WTC11 (cell line): ENCODE data around the gene AKT3. TPM values are rescaled to one million over a fixed set of nuclear protein-coding genes. Genes with fewer than 3 reads are reported as not detected.

Experiments
- ATAC-seq: fragments of 200-7000 bp; cut with Tn5 transposase; 2 replicates; pipeline ENCODE4 v1.10.0; 2021; ENCODE audit warnings: mild to moderate bottlenecking, moderate library complexity
- CTCF ChIA-PET: fragments of 300-600 bp; sonication (Branson Sonifier 250); formaldehyde crosslinking; loops from one replicate; lab custom pipeline; 2021; ENCODE audit warnings: antibody characterized with exemption; lab: Charles Lee
- POLR2A ChIA-PET: fragments of 350-600 bp; sonication (Branson Sonifier 250); formaldehyde crosslinking; loops from one replicate; lab custom pipeline; 2021; ENCODE audit warnings: antibody characterized with exemption; lab: Charles Lee
- DNase-seq: peaks from one replicate; pipeline ENCODE4 v3.0.0; 2021; ENCODE audit warnings: low spot score
- H3K27ac Mint-ChIP-seq: 2 replicates; pipeline ENCODE4 v1.8.0; 2021; ENCODE audit warnings: mixed read lengths
- H3K27me3 Mint-ChIP-seq: 2 replicates; pipeline ENCODE4 v1.8.0; 2021; ENCODE audit warnings: low read depth, mild to moderate bottlenecking, moderate library complexity, mixed read lengths
- H3K36me3 Mint-ChIP-seq: 2 replicates; pipeline ENCODE4 v1.8.0; 2021; ENCODE audit warnings: mixed read lengths
- H3K4me1 Mint-ChIP-seq: 2 replicates; pipeline ENCODE4 v1.8.0; 2022; ENCODE audit warnings: mixed read lengths
- H3K4me3 Mint-ChIP-seq: 2 replicates; pipeline ENCODE4 v1.8.0; 2021; ENCODE audit warnings: mild to moderate bottlenecking, moderate library complexity, mixed read lengths
- H3K9me3 Mint-ChIP-seq: 2 replicates; pipeline ENCODE4 v1.8.0; 2021; ENCODE audit warnings: mixed read lengths
- ATF1 ChIP-seq: sonication (generic); formaldehyde crosslinking; IDR thresholded peaks from 2 replicates; pipeline ENCODE4 v1.8.1; 2023; ENCODE audit warnings: mild to moderate bottlenecking, moderate library complexity, missing genetic modification reagents
- CDX4 ChIP-seq: fragments of 250-450 bp; sonication (Bioruptor Pico); IDR thresholded peaks from 2 replicates; pipeline ENCODE4 v1.9.0; 2021; ENCODE audit warnings: moderate library complexity, mild to moderate bottlenecking, inconsistent platforms, borderline replicate concordance
- E2F1 ChIP-seq: sonication (generic); formaldehyde crosslinking; IDR thresholded peaks from 2 replicates; pipeline ENCODE4 v1.8.0; 2022; ENCODE audit warnings: mild to moderate bottlenecking, missing genetic modification reagents
- FOXJ3 ChIP-seq: sonication (generic); formaldehyde crosslinking; IDR thresholded peaks from 2 replicates; pipeline ENCODE4 v1.9.0; 2021; ENCODE audit warnings: missing genetic modification reagents, mild to moderate bottlenecking, borderline replicate concordance
- FOXK1 ChIP-seq: sonication (generic); formaldehyde crosslinking; IDR thresholded peaks from 2 replicates; pipeline ENCODE4 v1.8.0; 2022; ENCODE audit warnings: mild to moderate bottlenecking, moderate library complexity, missing genetic modification reagents
- GRHL2 ChIP-seq: fragments of 250-450 bp; sonication (Bioruptor Pico); IDR thresholded peaks from 2 replicates; pipeline ENCODE4 v1.8.0; 2022; ENCODE audit warnings: mild to moderate bottlenecking, moderate library complexity; ENCODE audit not compliant: insufficient replicate concordance, severe bottlenecking
- JUN ChIP-seq: sonication (generic); formaldehyde crosslinking; IDR thresholded peaks from 2 replicates; pipeline ENCODE4 v1.8.0; 2023; ENCODE audit warnings: mild to moderate bottlenecking, missing genetic modification reagents
- MAX ChIP-seq: sonication (generic); formaldehyde crosslinking; IDR thresholded peaks from 2 replicates; pipeline ENCODE4 v1.8.0; 2022; ENCODE audit warnings: mild to moderate bottlenecking, missing genetic modification reagents
- NFYB ChIP-seq: sonication (generic); formaldehyde crosslinking; conservative IDR thresholded peaks from 2 replicates; pipeline ENCODE4 v1.8.0; 2022; ENCODE audit warnings: low read depth, missing genetic modification reagents
- NR1H2 ChIP-seq: sonication (generic); formaldehyde crosslinking; IDR thresholded peaks from 2 replicates; pipeline ENCODE4 v1.9.0; 2021; ENCODE audit warnings: mild to moderate bottlenecking, moderate library complexity, missing genetic modification reagents
- NR2C2 ChIP-seq: sonication (generic); formaldehyde crosslinking; IDR thresholded peaks from 2 replicates; pipeline ENCODE4 v1.8.0; 2022; ENCODE audit warnings: mild to moderate bottlenecking, missing genetic modification reagents
- NR3C1 ChIP-seq: sonication (generic); formaldehyde crosslinking; conservative IDR thresholded peaks from 2 replicates; pipeline ENCODE4 v1.8.1; 2023; ENCODE audit warnings: low read depth, mild to moderate bottlenecking, missing genetic modification reagents
- PREB ChIP-seq: sonication (generic); formaldehyde crosslinking; IDR thresholded peaks from 2 replicates; pipeline ENCODE4 v1.8.1; 2022; ENCODE audit warnings: mild to moderate bottlenecking, missing genetic modification reagents, moderate library complexity, borderline replicate concordance
- RELA ChIP-seq: sonication (generic); formaldehyde crosslinking; IDR thresholded peaks from 2 replicates; pipeline ENCODE4 v1.8.1; 2022; ENCODE audit warnings: missing genetic modification reagents, mild to moderate bottlenecking, borderline replicate concordance
- STAT6 ChIP-seq: sonication (generic); formaldehyde crosslinking; conservative IDR thresholded peaks from 2 replicates; pipeline ENCODE4 v1.8.1; 2023; ENCODE audit warnings: mild to moderate bottlenecking, low read depth, missing genetic modification reagents, moderate library complexity
- USF2 ChIP-seq: sonication (generic); formaldehyde crosslinking; IDR thresholded peaks from 2 replicates; pipeline ENCODE4 v1.8.1; 2023; ENCODE audit warnings: mild to moderate bottlenecking, missing genetic modification reagents, moderate library complexity
- ZBTB21 ChIP-seq: sonication (generic); formaldehyde crosslinking; IDR thresholded peaks from 2 replicates; pipeline ENCODE4 v1.8.1; 2023; ENCODE audit warnings: mild to moderate bottlenecking, missing genetic modification reagents, borderline replicate concordance
- ZNF281 ChIP-seq: sonication (generic); formaldehyde crosslinking; IDR thresholded peaks from 2 replicates; pipeline ENCODE4 v1.8.0; 2023; ENCODE audit warnings: mild to moderate bottlenecking, missing genetic modification reagents
- ZNF317 ChIP-seq: sonication (generic); formaldehyde crosslinking; IDR thresholded peaks from 2 replicates; pipeline ENCODE4 v1.8.1; 2023; ENCODE audit warnings: low read depth, mild to moderate bottlenecking, moderate library complexity, missing genetic modification reagents, borderline replicate concordance
- total RNA-seq: library from RNA; stranded (reverse); gene quantifications from 3 replicates; pipeline ENCODE4 v1.2.3, GENCODE V29; 2021
- TF ChIP-seq, protein P1 (sequence below): sonication (generic); formaldehyde crosslinking; IDR thresholded peaks from 2 replicates; pipeline ENCODE4 v1.8.1; 2022; ENCODE audit warnings: low read depth, mild to moderate bottlenecking, moderate library complexity, missing genetic modification reagents, borderline replicate concordance
- TF ChIP-seq, protein P2 (sequence below): fragments of 250-450 bp; sonication (Bioruptor Pico); IDR thresholded peaks from 2 replicates; pipeline ENCODE4 v1.9.0; 2021; ENCODE audit warnings: mild to moderate bottlenecking
- TF ChIP-seq, protein P3 (sequence below): sonication (generic); formaldehyde crosslinking; IDR thresholded peaks from 2 replicates; pipeline ENCODE4 v1.8.1; 2023; ENCODE audit warnings: mild to moderate bottlenecking, missing genetic modification reagents

AKT3 gene
- total RNA-seq, 1 experiment from 2014 or later = 38.5 TPM

GRCh38 chr1:243784506-243784905 is 65.5 kb downstream of the AKT3 start:
- CTCF ChIA-PET = no interaction called here
- no peaks in the 10 kb centered on the region for H3K9me3 Mint-ChIP-seq
- DNase-seq = no peak
- no peak for ATAC-seq
- no peak for TF ChIP-seq STAT6 (CRISPR knock-in tag)
- no peak for TF ChIP-seq FOXK1 (CRISPR knock-in tag)
- TF ChIP-seq, protein P1, sequence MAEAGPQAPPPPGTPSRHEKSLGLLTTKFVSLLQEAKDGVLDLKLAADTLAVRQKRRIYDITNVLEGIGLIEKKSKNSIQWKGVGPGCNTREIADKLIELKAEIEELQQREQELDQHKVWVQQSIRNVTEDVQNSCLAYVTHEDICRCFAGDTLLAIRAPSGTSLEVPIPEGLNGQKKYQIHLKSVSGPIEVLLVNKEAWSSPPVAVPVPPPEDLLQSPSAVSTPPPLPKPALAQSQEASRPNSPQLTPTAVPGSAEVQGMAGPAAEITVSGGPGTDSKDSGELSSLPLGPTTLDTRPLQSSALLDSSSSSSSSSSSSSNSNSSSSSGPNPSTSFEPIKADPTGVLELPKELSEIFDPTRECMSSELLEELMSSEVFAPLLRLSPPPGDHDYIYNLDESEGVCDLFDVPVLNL = no peak
- TF ChIP-seq, protein P2, sequence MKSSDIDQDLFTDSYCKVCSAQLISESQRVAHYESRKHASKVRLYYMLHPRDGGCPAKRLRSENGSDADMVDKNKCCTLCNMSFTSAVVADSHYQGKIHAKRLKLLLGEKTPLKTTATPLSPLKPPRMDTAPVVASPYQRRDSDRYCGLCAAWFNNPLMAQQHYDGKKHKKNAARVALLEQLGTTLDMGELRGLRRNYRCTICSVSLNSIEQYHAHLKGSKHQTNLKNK = no peak
- no peak for TF ChIP-seq FOXJ3 (CRISPR knock-in tag)
- TF ChIP-seq E2F1 = no peak
- TF ChIP-seq ATF1 (CRISPR knock-in tag) = no peak
- TF ChIP-seq ZNF281 (CRISPR knock-in tag) = no peak
- no peak for TF ChIP-seq MAX
- TF ChIP-seq ZBTB21 (CRISPR knock-in tag) = no peak
- no peak for TF ChIP-seq RELA (CRISPR knock-in tag)
- no peak for TF ChIP-seq NFYB (CRISPR knock-in tag)
- TF ChIP-seq NR2C2 = no peak
- TF ChIP-seq GRHL2 = no peak
- TF ChIP-seq NR1H2 (CRISPR knock-in tag) = no peak
- TF ChIP-seq, all 79 proteins: peak for 0
- peaks cover 11% of the 10 kb centered on the region for H3K4me1 Mint-ChIP-seq
- no peak overlapping the region for H3K4me3 Mint-ChIP-seq
- H3K27ac Mint-ChIP-seq = no peak overlapping the region
- POLR2A ChIA-PET = interaction anchor here (1.5 kb wide), 1 partner anchor 11 kb away, joined by 3 read pairs; no protein-coding TSS in a partner anchor
- no peaks in the 10 kb centered on the region for H3K27me3 Mint-ChIP-seq
- H3K36me3 Mint-ChIP-seq = no peaks in the 10 kb centered on the region

DNA sequence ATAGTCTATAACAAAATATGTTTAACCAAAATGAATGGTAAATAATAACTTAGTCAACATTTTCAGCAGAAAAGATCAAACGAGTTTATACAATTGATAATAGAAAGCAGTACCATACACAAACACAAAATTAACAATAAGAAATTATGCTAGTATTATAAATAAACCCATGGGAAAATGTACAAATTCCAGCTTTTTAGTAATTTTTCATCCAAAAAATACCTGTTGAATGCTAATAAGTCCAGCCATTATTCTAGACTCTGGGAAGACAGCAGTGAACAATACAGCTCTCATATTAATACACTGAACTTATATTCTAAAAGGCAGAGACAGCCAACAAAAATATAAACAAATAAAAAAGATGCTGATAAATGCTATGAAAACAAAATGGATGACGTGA is 66.3 kb downstream of the AKT3 start:
- DNase-seq (no peak), ATAC-seq (no peak)
- CTCF ChIA-PET = interaction anchor here (1.4 kb wide), 1 partner anchor 374 kb away, joined by 4 read pairs; no protein-coding TSS in a partner anchor
- Mint-ChIP-seq H3K9me3 (no peaks in the 10 kb centered on the region), H3K4me1 (peaks cover 11% of the 10 kb centered on the region), H3K36me3 (no peaks in the 10 kb centered on the region), H3K4me3 (no peak overlapping the region), H3K27me3 (no peaks in the 10 kb centered on the region), H3K27ac (no peak overlapping the region)
- POLR2A ChIA-PET = interaction anchor here (1.5 kb wide), 1 partner anchor 10 kb away, joined by 3 read pairs; no protein-coding TSS in a partner anchor
- TF ChIP-seq CDX4 (CRISPR knock-in tag) (no peak), NR3C1 (CRISPR knock-in tag) (no peak), ZNF317 (CRISPR knock-in tag) (no peak), JUN (no peak), NR1H2 (CRISPR knock-in tag) (no peak), PREB (CRISPR knock-in tag) (no peak), USF2 (CRISPR knock-in tag) (no peak)
- TF ChIP-seq, protein P3, sequence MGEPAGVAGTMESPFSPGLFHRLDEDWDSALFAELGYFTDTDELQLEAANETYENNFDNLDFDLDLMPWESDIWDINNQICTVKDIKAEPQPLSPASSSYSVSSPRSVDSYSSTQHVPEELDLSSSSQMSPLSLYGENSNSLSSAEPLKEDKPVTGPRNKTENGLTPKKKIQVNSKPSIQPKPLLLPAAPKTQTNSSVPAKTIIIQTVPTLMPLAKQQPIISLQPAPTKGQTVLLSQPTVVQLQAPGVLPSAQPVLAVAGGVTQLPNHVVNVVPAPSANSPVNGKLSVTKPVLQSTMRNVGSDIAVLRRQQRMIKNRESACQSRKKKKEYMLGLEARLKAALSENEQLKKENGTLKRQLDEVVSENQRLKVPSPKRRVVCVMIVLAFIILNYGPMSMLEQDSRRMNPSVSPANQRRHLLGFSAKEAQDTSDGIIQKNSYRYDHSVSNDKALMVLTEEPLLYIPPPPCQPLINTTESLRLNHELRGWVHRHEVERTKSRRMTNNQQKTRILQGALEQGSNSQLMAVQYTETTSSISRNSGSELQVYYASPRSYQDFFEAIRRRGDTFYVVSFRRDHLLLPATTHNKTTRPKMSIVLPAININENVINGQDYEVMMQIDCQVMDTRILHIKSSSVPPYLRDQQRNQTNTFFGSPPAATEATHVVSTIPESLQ = no peak
